OCI-LY3 (cell line): Measurements from ENCODE around the gene TAF3.

Experiments
- CTCF ChIP-seq: fragments of 200-600, 300-600 bp; sonication (generic); IDR thresholded peaks from 2 replicates; pipeline ENCODE4 v1.5.1; 2014; ENCODE audit warnings: antibody characterized with exemption, low read length, low read depth
- EZH2phosphoT487 ChIP-seq: fragments of 200-600 bp; shearing (Covaris generic); IDR thresholded peaks from 2 replicates; pipeline ENCODE4 v1.6.1; 2018; ENCODE audit warnings: antibody characterized with exemption, mixed run types, low read depth

GRCh38 chr10:7862121-7862514 is 43.8 kb downstream of the TAF3 start:
- no peak for TF ChIP-seq CTCF
- no peak for TF ChIP-seq EZH2phosphoT487
